ENCODE data around the gene GFOD1.
"Not testable (repeated sequence)": the region's sequence is repeated elsewhere in the genome, so short reads cannot be mapped to it uniquely, and the experiment has no call there.

The GFOD1 gene

GRCh38 chr6:13435477-13436246, 51.7 kb downstream of the GFOD1 start:
- in situ Hi-C loops (cut with HindIII; ENCODE audit: low pct_unique_long_range_greater_than_20kb, low sequenced_read_pairs) = no loop called here
- TF ChIP-seq JUND (IDR thresholded peaks at IDR 0.05; ENCODE audit: low read depth) = no peak
- DNase-seq (ENCODE audit: low read depth in 1 of 2, low spot score in 1 of 2) = no peak

DNA sequence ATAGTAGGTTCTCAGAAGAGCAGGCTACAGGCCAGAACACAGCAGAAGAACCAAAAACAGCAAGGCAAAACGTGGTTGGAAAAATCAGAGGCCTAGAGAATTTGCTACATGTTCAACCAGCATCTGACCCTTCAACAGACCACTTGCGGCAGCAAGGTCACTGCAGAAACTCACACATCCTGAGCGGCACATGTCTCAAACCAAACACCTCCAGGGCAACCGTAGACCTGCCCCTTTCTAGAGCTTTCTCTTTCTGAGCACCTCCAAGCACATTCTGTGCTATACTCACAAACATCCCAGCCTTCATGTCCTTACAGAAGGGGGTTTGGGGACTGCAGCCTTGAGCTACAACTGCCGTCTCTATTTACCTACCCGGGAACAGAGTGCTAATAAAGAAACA, 52.6 kb downstream of the GFOD1 start:
- no peak for TF ChIP-seq JUND (IDR thresholded peaks at IDR 0.05; ENCODE audit: low read depth)
- no peak for DNase-seq (ENCODE audit: low read depth in 1 of 2, low spot score in 1 of 2)
- in situ Hi-C loops (cut with HindIII; ENCODE audit: low pct_unique_long_range_greater_than_20kb, low sequenced_read_pairs) = no loop called here

- DNase-seq (ENCODE audit: low read depth in 1 of 2, low spot score in 1 of 2); in situ Hi-C loops (cut with HindIII; ENCODE audit: low pct_unique_long_range_greater_than_20kb, low sequenced_read_pairs): not testable (repeated sequence)
These were observed 53.1 kb downstream of the GFOD1 start for GRCh38 chr6:13434135-13434775.

DNA sequence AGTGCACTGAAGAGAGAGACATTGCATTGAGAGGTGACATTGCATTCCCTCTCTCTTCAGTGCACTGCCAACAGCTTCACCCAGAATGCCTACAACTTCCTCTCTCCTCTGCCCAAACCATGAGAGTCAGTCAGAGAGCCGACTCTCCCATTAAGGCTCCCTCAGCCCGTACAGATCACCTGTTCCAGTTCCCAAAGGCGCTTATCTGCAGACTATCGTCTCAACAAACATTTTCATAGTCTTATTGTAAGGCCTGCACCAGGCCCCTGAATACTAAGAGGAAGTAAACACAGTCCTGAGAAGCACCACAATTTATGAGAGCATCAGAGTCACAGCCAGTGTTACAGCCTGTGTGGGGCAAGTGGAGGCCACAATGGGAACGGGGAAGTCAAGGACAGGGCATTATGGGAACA, 53.7 kb downstream of the GFOD1 start:
- no peak for DNase-seq (ENCODE audit: low read depth in 1 of 2, low spot score in 1 of 2)
- no peak for TF ChIP-seq JUND (IDR thresholded peaks at IDR 0.05; ENCODE audit: low read depth)

DNA sequence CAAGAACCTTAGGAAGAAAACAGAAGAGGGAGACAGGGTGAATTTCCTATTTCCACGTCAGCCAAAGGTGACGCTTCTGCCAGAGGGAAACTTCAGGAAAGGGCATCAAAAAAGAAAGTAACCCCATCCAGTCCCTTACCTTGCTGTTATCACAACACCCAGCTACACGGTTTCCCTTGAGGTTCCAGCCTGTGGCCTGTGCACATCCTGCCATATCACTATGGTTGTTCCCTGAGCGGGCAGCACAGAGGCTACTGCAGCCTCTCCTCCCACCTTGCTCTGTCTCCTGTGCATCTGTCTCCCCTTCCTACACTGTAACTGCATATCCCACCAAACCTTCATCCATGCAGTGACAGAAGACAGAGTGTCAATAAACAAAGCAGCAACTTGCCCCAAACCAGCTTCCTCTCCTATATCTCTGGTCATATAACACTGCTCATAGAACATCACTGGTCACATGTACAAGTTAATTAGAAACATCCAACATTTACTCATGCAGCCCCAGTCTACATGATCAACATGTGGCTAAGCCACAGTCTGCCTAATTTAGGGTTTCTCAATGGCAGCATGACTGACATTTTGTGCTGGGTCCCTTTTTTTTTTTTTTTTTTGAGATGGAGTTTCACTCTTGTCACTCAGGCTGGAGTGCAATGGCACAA, 54.7 kb downstream of the GFOD1 start:
- in situ Hi-C loops (cut with HindIII; ENCODE audit: low pct_unique_long_range_greater_than_20kb, low sequenced_read_pairs) = no loop called here
- no peak for TF ChIP-seq JUND (IDR thresholded peaks at IDR 0.05; ENCODE audit: low read depth)
- no peak for DNase-seq (ENCODE audit: low read depth in 1 of 2, low spot score in 1 of 2)

More for the DNA sequence above, 53.7 kb downstream of the GFOD1 start:
- in situ Hi-C loops (cut with HindIII; ENCODE audit: low pct_unique_long_range_greater_than_20kb, low sequenced_read_pairs) = no loop called here

GRCh38 chr6:13431861-13432465, 55.4 kb downstream of the GFOD1 start:
- TF ChIP-seq JUND (IDR thresholded peaks at IDR 0.05; ENCODE audit: low read depth) = no peak
- in situ Hi-C loops (cut with HindIII; ENCODE audit: low pct_unique_long_range_greater_than_20kb, low sequenced_read_pairs) = no loop called here
- DNase-seq (ENCODE audit: low read depth in 1 of 2, low spot score in 1 of 2) = no peak

DNA sequence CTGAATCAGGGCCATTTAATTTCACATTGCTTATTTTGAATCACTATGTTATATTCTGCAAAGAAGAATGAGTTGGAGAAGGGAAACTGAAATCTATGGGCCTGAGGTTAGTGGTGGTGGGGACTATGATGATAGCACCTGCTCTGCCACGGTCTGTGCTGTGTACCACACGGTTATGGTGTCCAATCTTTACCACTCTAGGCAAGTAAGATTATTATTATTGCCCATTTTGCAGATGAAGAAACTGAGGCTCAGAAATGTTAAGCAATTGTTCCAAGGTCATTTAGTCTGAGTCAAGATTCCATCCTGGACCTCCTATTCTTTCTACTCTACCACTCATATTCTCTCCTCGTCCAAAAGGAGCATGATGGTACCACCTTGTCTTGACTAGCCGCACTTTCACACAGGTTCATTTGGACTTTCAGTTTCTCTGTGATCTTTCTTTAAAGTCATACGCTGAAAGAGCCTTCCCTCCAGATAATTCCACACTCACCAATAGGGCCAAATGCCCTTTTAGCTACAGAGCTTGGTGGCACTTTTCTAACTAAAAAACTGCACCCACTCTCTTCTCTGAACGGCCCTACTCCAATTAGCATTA, 56.2 kb downstream of the GFOD1 start:
- in situ Hi-C loops (cut with HindIII; ENCODE audit: low pct_unique_long_range_greater_than_20kb, low sequenced_read_pairs) = no loop called here
- TF ChIP-seq JUND (IDR thresholded peaks at IDR 0.05; ENCODE audit: low read depth) = no peak
- no peak for DNase-seq (ENCODE audit: low read depth in 1 of 2, low spot score in 1 of 2)

DNA sequence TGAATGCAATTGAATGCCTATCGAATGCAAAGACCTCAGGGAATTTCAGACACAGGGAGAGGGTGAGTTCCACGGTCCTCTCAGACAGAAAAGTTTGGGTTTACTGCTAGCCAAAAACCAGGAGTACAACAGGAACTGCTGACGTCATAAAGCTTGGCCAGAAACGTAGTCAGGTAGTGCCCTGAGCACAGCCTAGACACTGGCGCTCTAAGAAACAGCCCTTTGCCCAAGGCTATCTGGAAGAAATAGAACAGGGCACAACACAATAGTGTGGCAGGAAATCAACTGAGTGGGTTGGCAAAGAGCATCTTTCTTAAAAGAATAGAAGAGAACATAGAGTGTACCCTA, 58.0 kb downstream of the GFOD1 start:
- TF ChIP-seq JUND (IDR thresholded peaks at IDR 0.05; ENCODE audit: low read depth) = no peak
- DNase-seq (ENCODE audit: low read depth in 1 of 2, low spot score in 1 of 2) = no peak
- in situ Hi-C loops (cut with HindIII; ENCODE audit: low pct_unique_long_range_greater_than_20kb, low sequenced_read_pairs) = no loop called here

- in situ Hi-C loops (cut with HindIII; ENCODE audit: low pct_unique_long_range_greater_than_20kb, low sequenced_read_pairs) = no loop called here
- DNase-seq (ENCODE audit: low read depth in 1 of 2, low spot score in 1 of 2) = no peak
- TF ChIP-seq JUND (IDR thresholded peaks at IDR 0.05; ENCODE audit: low read depth) = no peak
These were observed 58.6 kb downstream of the GFOD1 start for GRCh38 chr6:13428583-13429405.

DNA sequence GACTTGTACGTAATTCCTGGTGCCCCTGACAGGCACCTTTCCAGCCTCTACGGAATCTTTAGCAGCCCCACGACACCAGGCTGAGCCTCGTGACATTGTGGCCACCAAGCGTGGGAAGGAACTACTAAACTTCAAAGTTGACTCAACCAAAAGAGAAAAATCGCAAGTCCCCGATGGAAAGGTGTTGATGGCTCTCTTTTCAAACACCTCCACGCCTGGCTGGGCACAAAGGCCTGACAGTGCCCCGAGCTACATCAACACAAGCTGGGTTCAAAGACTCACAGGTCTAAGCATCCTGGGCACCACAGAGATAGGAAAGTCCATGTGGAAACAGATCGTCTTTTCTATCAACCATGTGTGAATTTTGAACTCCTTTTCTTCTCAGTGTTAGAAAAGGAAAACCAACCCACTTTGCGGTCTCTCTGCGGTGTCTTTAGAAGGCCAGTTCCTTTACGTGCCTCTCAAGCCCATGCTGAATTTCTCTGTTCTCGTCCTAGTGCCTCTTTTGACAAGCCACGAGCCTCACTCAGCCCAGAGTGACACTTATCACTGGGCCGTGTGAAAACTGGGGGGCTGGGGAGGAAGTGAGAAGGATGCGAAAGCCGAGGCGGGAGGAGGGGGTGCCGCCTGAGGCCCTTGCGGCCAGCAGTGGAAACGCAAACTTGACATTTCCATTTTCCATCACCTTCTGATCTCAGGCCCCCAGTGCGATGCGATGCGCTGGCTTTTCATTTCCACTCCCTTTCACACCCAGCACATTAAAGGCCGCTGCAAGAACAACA, 59.4 kb downstream of the GFOD1 start:
- no peak for DNase-seq (ENCODE audit: low read depth in 1 of 2, low spot score in 1 of 2)
- in situ Hi-C loops (cut with HindIII; ENCODE audit: low pct_unique_long_range_greater_than_20kb, low sequenced_read_pairs) = no loop called here
- TF ChIP-seq JUND (IDR thresholded peaks at IDR 0.05; ENCODE audit: low read depth) = no peak

DNA sequence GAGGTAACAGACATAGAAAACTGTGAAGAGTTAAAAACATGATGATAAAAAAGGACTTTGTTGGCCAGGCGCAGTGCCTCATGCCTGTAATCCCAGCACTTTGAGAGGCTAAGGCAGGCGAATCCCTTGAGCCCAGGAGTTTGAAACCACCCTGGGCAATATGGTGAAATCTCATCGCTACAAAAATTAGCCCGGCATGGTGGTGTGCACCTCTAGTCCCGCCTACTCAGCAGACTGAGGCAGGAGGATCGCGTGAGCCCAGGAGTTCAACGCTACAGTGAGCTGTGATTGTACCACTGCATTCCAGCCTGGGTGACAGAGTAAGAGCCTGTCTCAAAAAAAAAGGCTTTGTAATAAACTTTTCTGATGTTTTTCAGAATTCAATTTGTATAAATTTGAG, 60.1 kb downstream of the GFOD1 start:
- no peak for TF ChIP-seq JUND (IDR thresholded peaks at IDR 0.05; ENCODE audit: low read depth)
- no peak for DNase-seq (ENCODE audit: low read depth in 1 of 2, low spot score in 1 of 2)
- in situ Hi-C loops (cut with HindIII; ENCODE audit: low pct_unique_long_range_greater_than_20kb, low sequenced_read_pairs) = no loop called here
